KMS-11 (cell line): ENCODE measurements around the gene ATP5PD.

ENCODE experiments used
- H2AFZ ChIP-seq: fragments of 200-600 bp; sonication (generic); 2 replicates; pipeline ENCODE4 v1.6.1; 2016; ENCODE audit warnings: antibody characterized with exemption, mixed run types, low read depth
- H3K27ac ChIP-seq: fragments of 200-600 bp; sonication (generic); 2 replicates; pipeline ENCODE4 v1.6.1; 2016; ENCODE audit warnings: mild to moderate bottlenecking, mixed run types
- H3K27me3 ChIP-seq: fragments of 200-600 bp; sonication (generic); 2 replicates; pipeline ENCODE4 v1.6.1; 2017; ENCODE audit warnings: mild to moderate bottlenecking, low read depth, mixed run types, moderate library complexity; ENCODE audit not compliant: insufficient read depth
- H3K36me3 ChIP-seq: fragments of 200-600 bp; sonication (generic); 2 replicates; pipeline ENCODE4 v1.6.1; 2017; ENCODE audit warnings: mild to moderate bottlenecking, mixed run types; ENCODE audit not compliant: insufficient read depth
- H3K4me1 ChIP-seq: fragments of 200-600 bp; sonication (generic); 2 replicates; pipeline ENCODE4 v1.6.1; 2016; ENCODE audit warnings: mild to moderate bottlenecking, low read depth, mixed run types; ENCODE audit not compliant: poor library complexity, severe bottlenecking
- H3K4me2 ChIP-seq: fragments of 200-600 bp; sonication (generic); 2 replicates; pipeline ENCODE4 v1.7.0; 2016; ENCODE audit warnings: mild to moderate bottlenecking, mixed run types
- H3K4me3 ChIP-seq: fragments of 200-600 bp; sonication (generic); IDR thresholded peaks from 2 replicates; pipeline ENCODE4 v1.6.1; 2017; ENCODE audit warnings: low read depth, low read length, mixed read lengths; ENCODE audit not compliant: insufficient read depth
- H3K79me2 ChIP-seq: fragments of 200-600 bp; sonication (generic); 2 replicates; pipeline ENCODE4 v1.6.1; 2016; ENCODE audit warnings: low read depth, mixed run types; ENCODE audit not compliant: insufficient read depth
- H3K9ac ChIP-seq: fragments of 200-600 bp; sonication (generic); 2 replicates; pipeline ENCODE4 v1.6.1; 2016; ENCODE audit warnings: mild to moderate bottlenecking, mixed run types
- H4K20me1 ChIP-seq: fragments of 200-600 bp; sonication (generic); 2 replicates; pipeline ENCODE4 v1.6.1; 2016; ENCODE audit warnings: mild to moderate bottlenecking, mixed run types; ENCODE audit not compliant: insufficient read depth
- CTCF ChIP-seq: fragments of 200-600 bp; sonication (generic); conservative IDR thresholded peaks from 2 replicates; pipeline ENCODE4 v1.6.1; 2017; ENCODE audit warnings: low read depth, mild to moderate bottlenecking, antibody characterized with exemption, low read length, moderate library complexity, mixed read lengths

Gene ATP5PD

GRCh38 chr17:75087182-75087557 is 40.4 kb upstream of the ATP5PD start:
- Histone ChIP-seq H2AFZ (no peak overlapping the region), H3K9ac (no peak overlapping the region), H3K36me3 (no peaks in the 10 kb centered on the region), H3K4me3 (no peak overlapping the region), H3K27ac (no peak overlapping the region), H3K4me1 (no peaks in the 10 kb centered on the region), H3K79me2 (no peaks in the 10 kb centered on the region), H3K27me3 (no peaks in the 10 kb centered on the region), H3K4me2 (no peak overlapping the region), H4K20me1 (no peaks in the 10 kb centered on the region)
- no peak for TF ChIP-seq CTCF

GRCh38 chr17:75086496-75087181 is 39.9 kb upstream of the ATP5PD start:
- no peak overlapping the region for H3K9ac ChIP-seq
- H3K27me3 ChIP-seq, result no peaks in the 10 kb centered on the region
- no peak overlapping the region for H3K27ac ChIP-seq
- no peaks in the 10 kb centered on the region for H3K79me2 ChIP-seq
- H3K4me3 ChIP-seq, result no peak overlapping the region
- no peaks in the 10 kb centered on the region for H4K20me1 ChIP-seq
- no peak overlapping the region for H3K4me2 ChIP-seq
- no peak overlapping the region for H2AFZ ChIP-seq
- TF ChIP-seq CTCF, result no peak
- no peaks in the 10 kb centered on the region for H3K4me1 ChIP-seq
- no peaks in the 10 kb centered on the region for H3K36me3 ChIP-seq

- no peak overlapping the region for H3K4me3 ChIP-seq
- H3K4me1 ChIP-seq, result no peaks in the 10 kb centered on the region
- TF ChIP-seq CTCF, result no peak
- H4K20me1 ChIP-seq, result no peaks in the 10 kb centered on the region
- no peak overlapping the region for H3K27ac ChIP-seq
- no peak overlapping the region for H2AFZ ChIP-seq
- H3K79me2 ChIP-seq, result no peaks in the 10 kb centered on the region
- no peak overlapping the region for H3K4me2 ChIP-seq
- no peaks in the 10 kb centered on the region for H3K27me3 ChIP-seq
- H3K36me3 ChIP-seq, result no peaks in the 10 kb centered on the region
- H3K9ac ChIP-seq, result no peak overlapping the region
Observed at GRCh38 chr17:75084039-75084660, 37.4 kb upstream of the ATP5PD start.

- Histone ChIP-seq H4K20me1 (no peaks in the 10 kb centered on the region), H2AFZ (no peak overlapping the region), H3K9ac (no peak overlapping the region), H3K4me2 (no peak overlapping the region), H3K27ac (no peak overlapping the region), H3K36me3 (no peaks in the 10 kb centered on the region), H3K4me1 (no peaks in the 10 kb centered on the region), H3K27me3 (no peaks in the 10 kb centered on the region), H3K4me3 (no peak overlapping the region), H3K79me2 (no peaks in the 10 kb centered on the region)
- no peak for TF ChIP-seq CTCF
Observed at GRCh38 chr17:75082683-75083082, 35.9 kb upstream of the ATP5PD start.
